Neuron (in vitro differentiated cells): ENCODE measurements around the gene DNAH11.
"Not testable (repeated sequence)": the region's sequence is repeated elsewhere in the genome, so short reads cannot be mapped to it uniquely, and the experiment has no call there.

Experiments used
- H2AFZ ChIP-seq: one replicate; pipeline ENCODE4 v1.6.1; 2013; ENCODE audit warnings: low read depth, mild to moderate bottlenecking, inconsistent platforms, low read length, moderate library complexity
- H3K27me3 ChIP-seq: one replicate; pipeline ENCODE4 v1.6.1; 2013; ENCODE audit warnings: low read length; ENCODE audit not compliant: insufficient read depth
- H3K36me3 ChIP-seq: one replicate; pipeline ENCODE4 v1.6.1; 2013; ENCODE audit warnings: low read length; ENCODE audit not compliant: insufficient read depth
- H3K4me1 ChIP-seq: one replicate; pipeline ENCODE4 v1.6.1; 2013; ENCODE audit warnings: low read length; ENCODE audit not compliant: insufficient read depth
- H3K4me3 ChIP-seq: 2 replicates; pipeline ENCODE4 v1.5.1; 2013; ENCODE audit warnings: mild to moderate bottlenecking, low read length, moderate library complexity
- H3K9me3 ChIP-seq: one replicate; pipeline ENCODE4 v1.6.1; 2013; ENCODE audit warnings: low read length

The DNAH11 gene

DNA sequence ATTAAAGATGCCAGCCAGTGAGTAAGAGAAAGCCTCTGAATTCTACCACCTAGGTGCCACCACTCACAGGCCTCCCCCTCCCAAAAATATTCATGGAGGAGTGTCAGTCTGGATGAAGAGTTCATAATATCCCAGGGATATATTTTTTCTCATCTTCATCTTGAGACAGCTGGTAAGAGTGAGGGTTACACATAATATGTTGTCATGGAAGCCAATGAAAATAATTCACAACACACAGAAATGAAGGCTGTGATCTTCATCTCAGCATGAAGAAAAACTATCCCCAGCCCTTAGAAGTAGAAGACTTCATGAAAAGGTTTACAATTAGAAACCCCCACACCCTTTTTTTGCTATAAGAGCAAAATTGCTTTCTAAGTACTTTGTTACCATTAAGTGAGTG is 175.6 kb downstream of the DNAH11 start:
- H2AFZ ChIP-seq = no peak overlapping the region
- no peaks in the 10 kb centered on the region for H3K9me3 ChIP-seq
- no peaks in the 10 kb centered on the region for H3K4me1 ChIP-seq
- no peak overlapping the region for H3K4me3 ChIP-seq
- H3K36me3 ChIP-seq = no peaks in the 10 kb centered on the region
- H3K27me3 ChIP-seq = no peaks in the 10 kb centered on the region

- H2AFZ ChIP-seq = no peak overlapping the region
- no peaks in the 10 kb centered on the region for H3K4me1 ChIP-seq
- H3K36me3 ChIP-seq = no peaks in the 10 kb centered on the region
- H3K27me3 ChIP-seq = no peaks in the 10 kb centered on the region
- no peak overlapping the region for H3K4me3 ChIP-seq
- H3K9me3 ChIP-seq = no peaks in the 10 kb centered on the region
Measured at GRCh38 chr7:21719846-21720245, 177.0 kb downstream of the DNAH11 start.

- no peaks in the 10 kb centered on the region for H3K4me1 ChIP-seq
- H2AFZ ChIP-seq = no peak overlapping the region
- no peaks in the 10 kb centered on the region for H3K9me3 ChIP-seq
- H3K27me3 ChIP-seq = no peaks in the 10 kb centered on the region
- no peak overlapping the region for H3K4me3 ChIP-seq
- no peaks in the 10 kb centered on the region for H3K36me3 ChIP-seq
Measured at GRCh38 chr7:21722371-21722770, 179.5 kb downstream of the DNAH11 start.

DNA sequence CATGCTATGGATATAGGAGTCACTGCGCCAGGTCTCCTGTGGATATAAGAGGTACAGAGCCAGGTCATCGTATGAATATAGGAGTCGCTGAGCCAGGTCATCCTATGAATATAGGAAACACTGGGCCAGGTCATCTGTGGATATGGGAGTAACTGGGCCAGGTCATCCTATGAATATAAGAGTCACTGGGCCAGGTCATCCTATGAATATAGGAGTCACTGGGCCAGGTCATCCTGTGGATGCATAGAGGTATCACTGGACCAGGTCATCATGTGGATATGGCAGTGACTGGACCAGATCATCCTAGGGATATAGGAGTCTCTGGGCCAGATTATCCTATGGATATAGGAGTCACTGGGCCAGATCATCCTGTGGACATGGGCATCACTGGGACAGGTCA is 181.7 kb downstream of the DNAH11 start:
- no peaks in the 10 kb centered on the region for H3K4me1 ChIP-seq
- H2AFZ ChIP-seq = no peak overlapping the region
- no peaks in the 10 kb centered on the region for H3K36me3 ChIP-seq
- no peaks in the 10 kb centered on the region for H3K27me3 ChIP-seq
- H3K9me3 ChIP-seq = no peaks in the 10 kb centered on the region
- no peak overlapping the region for H3K4me3 ChIP-seq

DNA sequence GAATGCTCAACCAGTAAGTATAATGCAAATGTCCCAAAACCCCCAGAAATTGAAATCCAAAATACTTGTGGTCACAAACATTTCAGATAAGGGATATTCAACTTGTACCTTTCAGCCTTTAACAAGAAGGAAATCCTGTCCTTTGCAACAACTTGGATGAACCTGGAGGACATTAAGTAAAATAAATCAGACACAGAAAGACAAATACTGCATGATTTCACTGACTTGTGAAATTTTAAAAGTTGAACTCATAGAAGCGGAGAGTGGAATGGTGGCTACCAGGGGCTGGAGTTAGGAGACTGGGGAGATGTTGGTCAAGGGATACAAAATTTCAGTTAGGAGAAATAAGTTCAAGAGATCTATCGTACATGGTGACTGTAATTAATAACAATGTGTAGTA is 187.6 kb downstream of the DNAH11 start:
- H3K4me3 ChIP-seq = no peak overlapping the region
- no peaks in the 10 kb centered on the region for H3K36me3 ChIP-seq
- no peak overlapping the region for H2AFZ ChIP-seq
- no peaks in the 10 kb centered on the region for H3K27me3 ChIP-seq
- no peaks in the 10 kb centered on the region for H3K9me3 ChIP-seq
- no peaks in the 10 kb centered on the region for H3K4me1 ChIP-seq

DNA sequence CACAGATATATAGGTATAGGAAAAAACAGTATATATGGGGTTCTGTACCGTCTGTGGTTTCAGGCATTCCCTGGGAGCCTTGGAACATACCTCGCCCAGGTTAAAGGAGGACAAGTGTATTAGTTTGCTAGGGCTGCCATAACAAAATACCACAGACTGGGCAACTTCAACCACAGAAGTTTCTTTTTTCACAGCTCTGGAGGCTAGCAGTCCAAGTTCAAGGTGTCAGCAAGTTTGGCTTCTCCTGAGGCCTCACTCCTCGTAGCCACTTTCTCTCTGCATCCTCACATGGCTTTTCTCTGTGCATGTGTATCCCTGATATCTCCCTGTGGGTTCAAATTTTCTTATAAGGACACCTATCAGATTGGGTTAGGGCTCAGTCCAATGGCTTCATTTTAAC is 189.1 kb downstream of the DNAH11 start:
- Histone ChIP-seq H3K36me3 (no peaks in the 10 kb centered on the region), H3K27me3 (no peaks in the 10 kb centered on the region), H3K4me3 (no peak overlapping the region), H2AFZ (no peak overlapping the region), H3K4me1 (no peaks in the 10 kb centered on the region), H3K9me3 (no peaks in the 10 kb centered on the region)

GRCh38 chr7:21732956-21733355 is 190.1 kb downstream of the DNAH11 start:
- H3K36me3 ChIP-seq, H3K4me1 ChIP-seq, H3K27me3 ChIP-seq, H3K9me3 ChIP-seq, H3K4me3 ChIP-seq, H2AFZ ChIP-seq: not testable (repeated sequence)

- no peaks in the 10 kb centered on the region for H3K9me3 ChIP-seq
Measured at GRCh38 chr7:21733837-21734236, 191.0 kb downstream of the DNAH11 start.

GRCh38 chr7:21743493-21743892 is 200.7 kb downstream of the DNAH11 start:
- no peaks in the 10 kb centered on the region for H3K9me3 ChIP-seq
- no peak overlapping the region for H2AFZ ChIP-seq
- no peaks in the 10 kb centered on the region for H3K4me1 ChIP-seq
- no peaks in the 10 kb centered on the region for H3K27me3 ChIP-seq
- no peaks in the 10 kb centered on the region for H3K36me3 ChIP-seq
- no peak overlapping the region for H3K4me3 ChIP-seq

More at GRCh38 chr7:21733837-21734236, 191.0 kb downstream of the DNAH11 start:
- Histone ChIP-seq H3K27me3 (no peaks in the 10 kb centered on the region), H3K36me3 (no peaks in the 10 kb centered on the region), H2AFZ (no peak overlapping the region), H3K4me3 (no peak overlapping the region), H3K4me1 (no peaks in the 10 kb centered on the region)

DNA sequence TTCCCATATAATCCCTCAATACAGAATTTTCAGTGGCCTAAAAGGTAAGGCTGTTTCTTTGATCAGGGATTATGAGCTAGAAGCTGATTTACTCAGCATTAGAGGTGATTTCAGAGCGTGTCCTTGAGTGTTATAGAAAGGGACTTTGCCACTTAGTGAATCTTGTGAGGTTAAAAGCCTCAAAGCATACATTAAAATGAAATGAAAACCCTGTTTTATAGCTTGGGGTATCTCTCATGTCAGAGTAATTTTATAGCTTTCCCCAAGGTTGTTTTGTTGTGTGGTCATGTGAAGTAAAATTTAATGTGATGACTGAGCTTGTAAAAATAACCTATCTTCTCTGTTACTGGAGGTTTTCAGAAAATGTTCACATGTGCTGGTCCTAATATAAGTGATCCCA is 204.1 kb downstream of the DNAH11 start:
- Histone ChIP-seq H2AFZ (no peak overlapping the region), H3K4me1 (no peaks in the 10 kb centered on the region), H3K27me3 (no peaks in the 10 kb centered on the region), H3K9me3 (no peaks in the 10 kb centered on the region), H3K4me3 (no peak overlapping the region), H3K36me3 (no peaks in the 10 kb centered on the region)

DNA sequence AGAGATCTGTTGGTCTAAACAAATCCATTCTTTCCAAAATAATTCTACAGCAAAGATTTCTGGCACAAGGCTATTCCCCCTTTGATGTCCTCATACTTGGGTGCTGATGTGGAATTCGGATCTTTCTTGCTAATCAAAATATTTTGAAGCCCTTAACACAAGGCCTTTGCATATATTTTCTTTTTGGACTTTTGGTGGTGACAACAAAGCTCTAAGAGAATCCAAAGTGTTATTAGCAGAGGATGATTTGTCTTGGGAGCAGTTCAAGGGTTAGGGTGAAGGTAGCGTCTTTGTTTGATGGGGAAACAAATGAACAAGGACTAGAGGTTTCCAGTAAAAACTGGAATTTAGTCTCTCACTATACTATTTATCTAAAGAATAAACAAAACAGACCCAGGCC is 205.0 kb downstream of the DNAH11 start:
- Histone ChIP-seq H3K9me3 (no peaks in the 10 kb centered on the region), H2AFZ (no peak overlapping the region), H3K27me3 (no peaks in the 10 kb centered on the region), H3K36me3 (no peaks in the 10 kb centered on the region), H3K4me3 (no peak overlapping the region), H3K4me1 (no peaks in the 10 kb centered on the region)

GRCh38 chr7:21749378-21749777 is 206.5 kb downstream of the DNAH11 start:
- H3K27me3 ChIP-seq = no peaks in the 10 kb centered on the region
- no peak overlapping the region for H2AFZ ChIP-seq
- H3K4me3 ChIP-seq = no peak overlapping the region
- no peaks in the 10 kb centered on the region for H3K9me3 ChIP-seq
- no peaks in the 10 kb centered on the region for H3K36me3 ChIP-seq
- H3K4me1 ChIP-seq = no peaks in the 10 kb centered on the region

DNA sequence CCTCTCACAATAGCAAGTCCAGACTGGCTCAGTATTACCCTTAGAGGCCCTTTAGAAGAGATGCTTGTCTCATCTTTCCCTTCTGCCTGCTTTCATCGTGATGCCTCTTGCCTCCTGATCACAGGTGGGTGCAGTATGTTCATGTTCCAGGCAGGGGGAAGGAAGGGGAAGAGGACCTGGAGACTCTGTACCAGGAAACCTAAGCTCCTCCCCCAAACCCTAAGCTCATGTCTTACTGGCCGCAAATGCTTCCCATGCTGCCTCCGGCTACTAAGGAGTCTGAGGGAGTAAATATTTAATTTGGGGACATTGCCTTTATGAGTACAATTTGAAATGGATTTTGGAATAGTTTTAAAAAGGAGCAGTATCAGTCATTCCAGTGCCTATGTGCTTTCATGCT is 210.2 kb downstream of the DNAH11 start:
- H3K4me3 ChIP-seq = no peak overlapping the region
- H3K4me1 ChIP-seq = no peaks in the 10 kb centered on the region
- no peak overlapping the region for H2AFZ ChIP-seq
- no peaks in the 10 kb centered on the region for H3K36me3 ChIP-seq
- H3K27me3 ChIP-seq = no peaks in the 10 kb centered on the region
- H3K9me3 ChIP-seq = no peaks in the 10 kb centered on the region

DNA sequence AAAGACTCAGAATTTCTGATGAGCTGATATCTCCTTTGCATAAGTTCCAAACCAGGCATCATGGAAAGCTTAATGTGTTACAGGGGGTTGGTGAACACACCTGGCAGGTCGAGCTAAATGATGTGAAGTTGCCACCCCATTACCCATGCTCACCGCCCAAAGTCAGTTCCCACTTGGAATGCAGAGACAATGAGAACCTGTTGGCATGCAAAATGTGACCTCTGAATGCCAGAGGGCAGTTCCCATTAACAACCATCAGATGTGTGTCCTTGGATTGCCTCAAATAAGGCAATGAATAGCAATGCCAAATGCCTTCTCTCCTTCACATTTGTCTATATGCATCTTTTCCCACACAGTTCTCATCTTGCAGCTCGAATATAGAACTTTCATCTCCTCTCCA is 212.1 kb downstream of the DNAH11 start:
- no peaks in the 10 kb centered on the region for H3K4me1 ChIP-seq
- H3K27me3 ChIP-seq = peaks cover 2% of the 10 kb centered on the region
- no peak overlapping the region for H3K4me3 ChIP-seq
- H3K36me3 ChIP-seq = no peaks in the 10 kb centered on the region
- H3K9me3 ChIP-seq = no peaks in the 10 kb centered on the region
- no peak overlapping the region for H2AFZ ChIP-seq
